Endometrial microvascular endothelial cells (primary cell): ENCODE measurements around the gene ARPC1A. TPM values are rescaled to one million over a fixed set of nuclear protein-coding genes. Genes with fewer than 3 reads are reported as not detected.
"Not testable (repeated sequence)": the region's sequence is repeated elsewhere in the genome, so short reads cannot be mapped to it uniquely, and the experiment has no call there.

Experiments used
- in situ Hi-C: cut with HindIII; loops from 2 replicates; pipeline ENCODE4 v1.10.0; 2017; ENCODE audit warnings: low sequenced_read_pairs, low pct_unique_long_range_greater_than_20kb; ENCODE audit errors: inconsistent ontology term
- total RNA-seq: library from RNA; depleted of rRNA; stranded (reverse); fragments of >200 nt; gene quantifications from one replicate; pipeline ENCODE4 v1.2.3, GENCODE V29; 2015; ENCODE audit errors: inconsistent ontology term

The ARPC1A gene
- total RNA-seq = 255 TPM

GRCh38 chr7:99325592-99326407, at the start of gene ARPC1A:
Gene ARPC1A (plus strand): TSS chr7:99325898. CDS start chr7:99333354, 7,456 bp downstream.
- in situ Hi-C loops = no loop called here

- in situ Hi-C loops = no loop called here
These were observed 47.5 kb upstream of the ARPC1A start for GRCh38 chr7:99278180-99278579.

GRCh38 chr7:99284165-99284564, 41.5 kb upstream of the ARPC1A start:
- in situ Hi-C loops = not testable (repeated sequence)

- in situ Hi-C loops = no loop called here
These were observed 37.7 kb upstream of the ARPC1A start for GRCh38 chr7:99287779-99288534.

GRCh38 chr7:99289185-99289584, 36.5 kb upstream of the ARPC1A start:
- in situ Hi-C loops = no loop called here

- in situ Hi-C loops = not testable (repeated sequence)
These were observed 35.5 kb upstream of the ARPC1A start for GRCh38 chr7:99290148-99290547.

- in situ Hi-C loops = no loop called here
These were observed 34.6 kb upstream of the ARPC1A start for GRCh38 chr7:99290980-99291607.

- in situ Hi-C loops = no loop called here
These were observed 33.6 kb upstream of the ARPC1A start for GRCh38 chr7:99292127-99292526.

- in situ Hi-C loops = no loop called here
These were observed 32.5 kb upstream of the ARPC1A start for GRCh38 chr7:99293167-99293566.

- in situ Hi-C loops = no loop called here
These were observed 32.0 kb upstream of the ARPC1A start for GRCh38 chr7:99293650-99294049.

- in situ Hi-C loops = no loop called here
These were observed 29.2 kb upstream of the ARPC1A start for GRCh38 chr7:99296471-99296870.

GRCh38 chr7:99301496-99301895, 24.2 kb upstream of the ARPC1A start:
- in situ Hi-C loops = no loop called here

GRCh38 chr7:99305473-99306260, 20.0 kb upstream of the ARPC1A start:
- in situ Hi-C loops = no loop called here

GRCh38 chr7:99308461-99309074, 17.1 kb upstream of the ARPC1A start:
- in situ Hi-C loops = no loop called here

- in situ Hi-C loops = no loop called here
These were observed 16.6 kb upstream of the ARPC1A start for GRCh38 chr7:99309111-99309510.

GRCh38 chr7:99310004-99310403, 15.7 kb upstream of the ARPC1A start:
- in situ Hi-C loops = no loop called here

GRCh38 chr7:99311702-99312101, 14.0 kb upstream of the ARPC1A start:
- in situ Hi-C loops = no loop called here

- in situ Hi-C loops = no loop called here
These were observed 13.1 kb upstream of the ARPC1A start for GRCh38 chr7:99312316-99313203.
